HG02870 (cell line): ENCODE measurements around the gene TP63.
A peak's percentile ranks its signal among the peaks of the same experiment; 100 is the strongest.

Experiments
- ATAC-seq: cut with Tn5 transposase; IDR thresholded peaks from one replicate; pipeline ENCODE4 v1.9.1; 2021; ENCODE audit warnings: mild to moderate bottlenecking, moderate library complexity; ENCODE audit not compliant: unreplicated experiment

The TP63 gene

GRCh38 chr3:189772584-189772983 lies 141.4 kb downstream of the TP63 start:
- ATAC-seq: no peak

- ATAC-seq: no peak
Observed at GRCh38 chr3:189773056-189773455, 141.9 kb downstream of the TP63 start.

- no peak for ATAC-seq
Observed at GRCh38 chr3:189776149-189776824, 145.1 kb downstream of the TP63 start.

- ATAC-seq: peak; percentile 72
Observed at GRCh38 chr3:189778340-189778950, 147.3 kb downstream of the TP63 start.

- ATAC-seq: no peak
Observed at GRCh38 chr3:189779166-189779565, 148.0 kb downstream of the TP63 start.

GRCh38 chr3:189780546-189781270 lies 149.5 kb downstream of the TP63 start:
- no peak for ATAC-seq

- no peak for ATAC-seq
Observed at GRCh38 chr3:189781415-189781814, 150.2 kb downstream of the TP63 start.

- ATAC-seq: no peak
Observed at GRCh38 chr3:189786479-189787064, 155.4 kb downstream of the TP63 start.

- no peak for ATAC-seq
Observed at GRCh38 chr3:189787191-189787590, 156.0 kb downstream of the TP63 start.

- no peak for ATAC-seq
Observed at GRCh38 chr3:189787632-189788031, 156.4 kb downstream of the TP63 start.

GRCh38 chr3:189789432-189789831 lies 158.2 kb downstream of the TP63 start:
- no peak for ATAC-seq

GRCh38 chr3:189790658-189791057 lies 159.5 kb downstream of the TP63 start:
- ATAC-seq: no peak

GRCh38 chr3:189792046-189792929 lies 161.1 kb downstream of the TP63 start:
- ATAC-seq: no peak

- no peak for ATAC-seq
Observed at GRCh38 chr3:189794518-189794917, 163.3 kb downstream of the TP63 start.

- ATAC-seq: no peak
Observed at GRCh38 chr3:189797103-189797750, 166.0 kb downstream of the TP63 start.

GRCh38 chr3:189799366-189799765 lies 168.2 kb downstream of the TP63 start:
- ATAC-seq: no peak

- no peak for ATAC-seq
Observed at GRCh38 chr3:189800436-189800835, 169.2 kb downstream of the TP63 start.

- no peak for ATAC-seq
Observed at GRCh38 chr3:189803254-189803653, 172.1 kb downstream of the TP63 start.

GRCh38 chr3:189805375-189806067 lies 174.3 kb downstream of the TP63 start:
- ATAC-seq: no peak
